K562 (cell line): ENCODE data around the gene RAB31. TPM values are rescaled to one million over a fixed set of nuclear protein-coding genes. Genes with fewer than 3 reads are reported as not detected.

Experiments
- ATF7 ChIP-seq: fragments of 450-650 bp; IDR thresholded peaks from 2 replicates; pipeline ENCODE4 v1.7.1; 2014; ENCODE audit warnings: mild to moderate bottlenecking, moderate library complexity
- ETS2 ChIP-seq: IDR thresholded peaks from 2 replicates; pipeline ENCODE4 v1.6.1; 2016; ENCODE audit warnings: borderline replicate concordance, missing genetic modification characterization, mild to moderate bottlenecking, moderate library complexity, missing compliant biosample characterization; ENCODE audit not compliant: poor library complexity, severe bottlenecking
- ETV5 ChIP-seq: sonication (generic); formaldehyde crosslinking; IDR thresholded peaks from 2 replicates; pipeline ENCODE4 v1.4.0; 2020; ENCODE audit warnings: low read depth, mild to moderate bottlenecking, missing genetic modification reagents
- HDAC3 ChIP-seq: fragments of 450-650 bp; IDR thresholded peaks from 2 replicates; pipeline ENCODE4 v1.6.1; 2018; ENCODE audit warnings: borderline replicate concordance, mild to moderate bottlenecking, moderate library complexity; ENCODE audit not compliant: partially characterized antibody
- IFI16 ChIP-seq: fragments of 250-450 bp; sonication (Bioruptor Pico); IDR thresholded peaks from 2 replicates; pipeline ENCODE4 v2.1.2; 2022; ENCODE audit warnings: mild to moderate bottlenecking, inconsistent platforms
- NCOA2 ChIP-seq, 2 experiments: fragments of 450-650 bp; IDR thresholded peaks; 2 replicates each; pipeline ENCODE4 v1.6.1; 2018; ENCODE audit warnings: mild to moderate bottlenecking in 2 of 2, moderate library complexity in 1 of 2; ENCODE audit not compliant: partially characterized antibody in 2 of 2
- POLR2G ChIP-seq: fragments of 200-400 bp; formaldehyde crosslinking; IDR thresholded peaks from 2 replicates; pipeline ENCODE4 v1.6.1; 2017; ENCODE audit warnings: low read depth, mild to moderate bottlenecking, antibody characterized with exemption, low read length, moderate library complexity
- PTRF ChIP-seq: fragments of 450-650 bp; IDR thresholded peaks from 2 replicates; pipeline ENCODE4 v1.6.1; 2016; ENCODE audit warnings: mild to moderate bottlenecking, missing genetic modification characterization, missing compliant biosample characterization
- RBM17 ChIP-seq: fragments of 200-400 bp; formaldehyde crosslinking; IDR thresholded peaks from 2 replicates; pipeline ENCODE4 v1.6.1; 2017; ENCODE audit warnings: low read depth, mild to moderate bottlenecking, low read length, borderline replicate concordance
- SMARCA5 ChIP-seq: fragments of 450-650 bp; IDR thresholded peaks from 2 replicates; pipeline ENCODE4 v1.6.1; 2016
- STAG1 ChIP-seq: sonication (generic); formaldehyde crosslinking; IDR thresholded peaks from 2 replicates; pipeline ENCODE4 v1.5.0; 2020; ENCODE audit warnings: missing genetic modification reagents, borderline replicate concordance
- ZKSCAN3 ChIP-seq: fragments of 250-450 bp; sonication (Bioruptor Pico); IDR thresholded peaks from 2 replicates; pipeline ENCODE4 v1.4.0; 2020
- ZKSCAN8 ChIP-seq: fragments of 200-800 bp; sonication (Bioruptor generic); IDR thresholded peaks from 2 replicates; pipeline ENCODE4 v1.6.1; 2016; ENCODE audit warnings: missing genetic modification characterization, missing compliant biosample characterization
- polyA plus RNA-seq, 8 experiments: library from polyadenylated mRNA; depleted of rRNA in 4 of 8; stranded (reverse) in 5 of 8; unstranded in 3 of 8; fragments of >200 nt; fragmentation: Nextera tagmentation in 2 of 8; fragmentation: Illumina TruSeq in 1 of 8; extraction: Ambion mirVana in 2 of 8; extraction: Trizol in 1 of 8; gene quantifications; 2 replicates each; pipeline versions ENCODE4 v1.2.1 to v1.2.3, GENCODE V29; 2011 to 2014; ENCODE audit warnings: inconsistent platforms in 1 of 8, missing spikeins in 1 of 8
- total RNA-seq, 7 experiments: library from RNA; depleted of rRNA in 6 of 7; stranded (reverse); fragments of >200 nt in 6 of 7; fragmentation: Illumina TruSeq in 2 of 7; extraction: Trizol in 2 of 7; gene quantifications; 2 replicates each; pipeline versions ENCODE4 v1.2.1 to v1.2.3, GENCODE V29; 2011 to 2021; ENCODE audit warnings: low replicate concordance in 1 of 7
- TF ChIP-seq, protein P1 (sequence below), 3 experiments: IDR thresholded peaks in 2 of 3; conservative IDR thresholded peaks in 1 of 3; 2 replicates each; pipeline ENCODE4 v1.5.1; 2011 to 2012; ENCODE audit warnings: low read length in 3 of 3, mild to moderate bottlenecking in 3 of 3, control low read depth in 2 of 3, improper control_type of control experiment in 1 of 3, inconsistent platforms in 1 of 3, low read depth in 1 of 3, mixed read lengths in 1 of 3, moderate library complexity in 1 of 3; ENCODE audit not compliant: insufficient read depth in 2 of 3
- TF ChIP-seq, protein P2 (sequence below): fragments of 450-650 bp; conservative IDR thresholded peaks from 2 replicates; pipeline ENCODE4 v1.6.1; 2016; ENCODE audit warnings: missing genetic modification characterization, low read depth, mild to moderate bottlenecking, missing compliant biosample characterization, moderate library complexity
- TF ChIP-seq, protein P3 (sequence below): fragments of 250-450 bp; sonication (Bioruptor Pico); IDR thresholded peaks from 2 replicates; pipeline ENCODE4 v1.6.1; 2021; ENCODE audit warnings: mild to moderate bottlenecking

RAB31 gene
- total and polyA plus RNA-seq, 9 of the 15 experiments (the other 6 are each of a cell fraction or from before 2014, with no cell fraction given), result 20.7 to 70.4 (median 41.3) TPM

DNA sequence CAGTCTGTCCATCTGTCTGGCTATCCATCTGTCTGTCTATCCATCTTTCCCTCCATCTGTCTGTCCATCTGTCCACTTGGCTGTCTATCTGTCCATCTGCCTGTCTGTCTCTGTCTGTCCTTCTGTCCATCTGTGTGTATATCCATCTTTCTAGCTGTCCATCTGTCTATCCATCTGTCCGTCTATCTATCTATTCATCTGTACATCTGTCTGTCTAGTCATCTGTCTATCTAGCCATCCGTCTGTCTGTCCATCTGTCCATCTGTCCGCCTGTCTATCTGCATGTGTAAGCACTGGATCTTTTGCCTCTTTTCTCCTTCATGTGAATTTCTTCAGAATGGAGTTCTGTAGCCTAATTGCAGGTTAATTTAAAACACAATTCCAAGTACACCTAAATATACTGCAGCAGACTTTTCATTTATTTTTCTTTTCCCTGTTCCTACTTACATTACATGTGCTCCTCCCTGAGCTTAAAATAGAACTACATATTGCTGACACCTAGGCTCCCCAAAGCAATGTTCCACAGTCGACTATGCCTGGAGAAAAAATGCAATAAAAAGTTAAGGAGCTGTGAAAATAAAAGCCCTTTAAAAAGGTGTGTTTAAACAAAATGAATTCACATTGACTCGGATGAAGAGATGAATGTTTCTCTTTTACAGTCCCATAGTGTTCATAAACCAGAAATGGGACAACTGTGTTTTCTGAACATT, 140.2 kb downstream of the RAB31 start (continued):
- TF ChIP-seq ETV5 (CRISPR knock-in tag), result no peak
- no peak for TF ChIP-seq ETS2 (tag)
- TF ChIP-seq SMARCA5, result peak; percentile 87
- TF ChIP-seq HDAC3, result peak; percentile 80
- TF ChIP-seq, protein P1, sequence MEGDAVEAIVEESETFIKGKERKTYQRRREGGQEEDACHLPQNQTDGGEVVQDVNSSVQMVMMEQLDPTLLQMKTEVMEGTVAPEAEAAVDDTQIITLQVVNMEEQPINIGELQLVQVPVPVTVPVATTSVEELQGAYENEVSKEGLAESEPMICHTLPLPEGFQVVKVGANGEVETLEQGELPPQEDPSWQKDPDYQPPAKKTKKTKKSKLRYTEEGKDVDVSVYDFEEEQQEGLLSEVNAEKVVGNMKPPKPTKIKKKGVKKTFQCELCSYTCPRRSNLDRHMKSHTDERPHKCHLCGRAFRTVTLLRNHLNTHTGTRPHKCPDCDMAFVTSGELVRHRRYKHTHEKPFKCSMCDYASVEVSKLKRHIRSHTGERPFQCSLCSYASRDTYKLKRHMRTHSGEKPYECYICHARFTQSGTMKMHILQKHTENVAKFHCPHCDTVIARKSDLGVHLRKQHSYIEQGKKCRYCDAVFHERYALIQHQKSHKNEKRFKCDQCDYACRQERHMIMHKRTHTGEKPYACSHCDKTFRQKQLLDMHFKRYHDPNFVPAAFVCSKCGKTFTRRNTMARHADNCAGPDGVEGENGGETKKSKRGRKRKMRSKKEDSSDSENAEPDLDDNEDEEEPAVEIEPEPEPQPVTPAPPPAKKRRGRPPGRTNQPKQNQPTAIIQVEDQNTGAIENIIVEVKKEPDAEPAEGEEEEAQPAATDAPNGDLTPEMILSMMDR (IDR thresholded peaks at IDR 0.05 in 2 of 3, conservative IDR thresholded peaks at IDR 0.05 in 1 of 3; ENCODE audit: insufficient read depth in 2 of 3, low read depth in 1 of 3, low read length in 3 of 3), result no peak
- TF ChIP-seq, protein P2, sequence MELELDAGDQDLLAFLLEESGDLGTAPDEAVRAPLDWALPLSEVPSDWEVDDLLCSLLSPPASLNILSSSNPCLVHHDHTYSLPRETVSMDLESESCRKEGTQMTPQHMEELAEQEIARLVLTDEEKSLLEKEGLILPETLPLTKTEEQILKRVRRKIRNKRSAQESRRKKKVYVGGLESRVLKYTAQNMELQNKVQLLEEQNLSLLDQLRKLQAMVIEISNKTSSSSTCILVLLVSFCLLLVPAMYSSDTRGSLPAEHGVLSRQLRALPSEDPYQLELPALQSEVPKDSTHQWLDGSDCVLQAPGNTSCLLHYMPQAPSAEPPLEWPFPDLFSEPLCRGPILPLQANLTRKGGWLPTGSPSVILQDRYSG (tag), result no peak
- TF ChIP-seq ZKSCAN3 (CRISPR knock-in tag), result no peak
- TF ChIP-seq, protein P3, sequence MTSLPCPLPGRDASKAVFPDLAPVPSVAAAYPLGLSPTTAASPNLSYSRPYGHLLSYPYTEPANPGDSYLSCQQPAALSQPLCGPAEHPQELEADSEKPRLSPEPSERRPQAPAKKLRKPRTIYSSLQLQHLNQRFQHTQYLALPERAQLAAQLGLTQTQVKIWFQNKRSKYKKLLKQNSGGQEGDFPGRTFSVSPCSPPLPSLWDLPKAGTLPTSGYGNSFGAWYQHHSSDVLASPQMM (CRISPR knock-in tag), result no peak
- no peak for TF ChIP-seq ATF7
- peak in 1 of 2 experiments; percentile 62 for TF ChIP-seq NCOA2 (IDR thresholded peaks at IDR 0.05; ENCODE audit: partially characterized antibody in 2 of 2)
- TF ChIP-seq RBM17, result no peak
- no peak for TF ChIP-seq POLR2G
- TF ChIP-seq PTRF (tag), result no peak
- no peak for TF ChIP-seq STAG1 (CRISPR knock-in tag)
- TF ChIP-seq ZKSCAN8 (CRISPR knock-in tag), result no peak
- TF ChIP-seq IFI16 (CRISPR knock-in tag), result no peak
